ENCODE results near the gene MARCKS. TPM values are rescaled to one million over a fixed set of nuclear protein-coding genes. Genes with fewer than 3 reads are reported as not detected.

The MARCKS gene
- total RNA-seq, 1 experiment from 2014 or later, result 95.9 TPM

DNA sequence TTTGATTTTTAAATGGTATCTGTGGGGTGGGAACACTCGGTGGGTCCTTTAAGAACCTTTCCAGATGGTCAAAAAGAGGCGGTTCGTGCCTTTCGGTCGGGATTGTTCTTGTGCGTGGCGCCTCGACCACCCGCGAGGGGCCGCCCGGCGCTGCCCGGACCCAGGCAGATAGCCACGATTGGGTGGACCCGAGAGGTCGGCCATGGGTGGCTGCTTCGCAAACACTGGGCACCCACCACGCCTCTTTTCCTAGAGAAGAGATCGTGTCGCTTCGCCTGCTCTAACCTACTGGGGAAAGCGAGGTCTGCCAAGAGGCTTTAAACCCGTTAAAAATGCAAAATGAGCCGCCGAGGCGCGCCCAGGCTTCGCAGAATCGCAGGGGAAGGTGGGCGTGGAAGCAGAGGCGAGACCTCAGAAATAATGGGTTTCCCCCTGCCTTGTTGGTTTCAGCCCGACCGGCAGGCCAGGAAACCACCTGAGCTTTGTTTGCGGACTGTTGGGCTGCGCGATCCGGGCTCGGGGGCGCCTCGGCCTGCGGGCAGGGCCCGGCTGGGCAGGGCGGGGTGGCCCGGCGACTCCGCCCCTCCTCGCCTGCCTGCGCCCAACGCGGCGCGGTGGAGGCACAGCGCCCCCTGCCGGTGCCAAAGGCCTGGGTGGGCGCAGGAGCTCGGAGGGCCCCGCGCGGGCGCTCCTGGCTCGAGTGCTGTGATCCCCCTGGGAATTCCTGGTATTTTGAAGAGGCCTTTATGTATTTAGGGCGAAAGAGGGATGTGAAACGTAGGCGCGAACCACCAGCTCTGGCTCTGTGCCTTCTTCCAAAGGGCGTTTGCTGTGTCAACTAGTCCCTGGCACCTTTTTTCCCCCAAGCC lies 1.6 kb downstream of the MARCKS start:
- TSS peak; percentile 89 for BruUV-seq (replicated peaks)

DNA sequence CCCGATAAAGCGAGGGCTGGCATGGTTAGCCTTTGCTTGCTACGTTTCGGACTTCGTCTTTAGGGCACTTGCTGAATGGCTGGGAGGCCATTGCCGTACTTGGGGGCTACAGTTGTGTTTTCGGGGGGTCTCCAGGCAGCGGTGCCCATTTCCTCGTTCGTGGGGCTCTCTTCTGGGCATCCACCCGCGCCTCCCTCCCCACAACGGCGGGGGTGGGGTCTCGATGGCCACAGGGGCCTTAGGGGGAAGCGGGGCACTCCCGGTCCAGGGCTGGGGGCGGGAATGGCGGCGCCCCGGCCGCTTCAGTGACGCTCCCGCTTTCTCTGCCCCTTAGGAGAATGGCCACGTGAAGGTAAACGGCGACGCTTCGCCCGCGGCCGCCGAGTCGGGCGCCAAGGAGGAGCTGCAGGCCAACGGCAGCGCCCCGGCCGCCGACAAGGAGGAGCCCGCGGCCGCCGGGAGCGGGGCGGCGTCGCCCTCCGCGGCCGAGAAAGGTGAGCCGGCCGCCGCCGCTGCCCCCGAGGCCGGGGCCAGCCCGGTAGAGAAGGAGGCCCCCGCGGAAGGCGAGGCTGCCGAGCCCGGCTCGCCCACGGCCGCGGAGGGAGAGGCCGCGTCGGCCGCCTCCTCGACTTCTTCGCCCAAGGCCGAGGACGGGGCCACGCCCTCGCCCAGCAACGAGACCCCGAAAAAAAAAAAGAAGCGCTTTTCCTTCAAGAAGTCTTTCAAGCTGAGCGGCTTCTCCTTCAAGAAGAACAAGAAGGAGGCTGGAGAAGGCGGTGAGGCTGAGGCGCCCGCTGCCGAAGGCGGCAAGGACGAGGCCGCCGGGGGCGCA lies 2.4 kb downstream of the MARCKS start:
- BruUV-seq (replicated peaks), result no TSS peak
- peaks cover 11% of the 10 kb centered on the region for H3K4me1 ChIP-seq (ENCODE audit: insufficient read depth, low read length, poor library complexity, severe bottlenecking)
- H3K4me3 ChIP-seq (ENCODE audit: low read depth, low read length, poor library complexity, severe bottlenecking), result peak overlapping the region; percentile 86
- no peak for TF ChIP-seq EZH2 (IDR thresholded peaks at IDR 0.05; ENCODE audit: borderline replicate concordance, low read depth, low read length, poor library complexity, severe bottlenecking)
- TF ChIP-seq, protein P1, sequence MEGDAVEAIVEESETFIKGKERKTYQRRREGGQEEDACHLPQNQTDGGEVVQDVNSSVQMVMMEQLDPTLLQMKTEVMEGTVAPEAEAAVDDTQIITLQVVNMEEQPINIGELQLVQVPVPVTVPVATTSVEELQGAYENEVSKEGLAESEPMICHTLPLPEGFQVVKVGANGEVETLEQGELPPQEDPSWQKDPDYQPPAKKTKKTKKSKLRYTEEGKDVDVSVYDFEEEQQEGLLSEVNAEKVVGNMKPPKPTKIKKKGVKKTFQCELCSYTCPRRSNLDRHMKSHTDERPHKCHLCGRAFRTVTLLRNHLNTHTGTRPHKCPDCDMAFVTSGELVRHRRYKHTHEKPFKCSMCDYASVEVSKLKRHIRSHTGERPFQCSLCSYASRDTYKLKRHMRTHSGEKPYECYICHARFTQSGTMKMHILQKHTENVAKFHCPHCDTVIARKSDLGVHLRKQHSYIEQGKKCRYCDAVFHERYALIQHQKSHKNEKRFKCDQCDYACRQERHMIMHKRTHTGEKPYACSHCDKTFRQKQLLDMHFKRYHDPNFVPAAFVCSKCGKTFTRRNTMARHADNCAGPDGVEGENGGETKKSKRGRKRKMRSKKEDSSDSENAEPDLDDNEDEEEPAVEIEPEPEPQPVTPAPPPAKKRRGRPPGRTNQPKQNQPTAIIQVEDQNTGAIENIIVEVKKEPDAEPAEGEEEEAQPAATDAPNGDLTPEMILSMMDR (conservative IDR thresholded peaks at IDR 0.05; ENCODE audit: low read depth, low read length), result no peak
- H3K36me3 ChIP-seq (ENCODE audit: insufficient read depth, low read length, poor library complexity, severe bottlenecking), result peaks cover 6% of the 10 kb centered on the region
- no peaks in the 10 kb centered on the region for H3K27me3 ChIP-seq (replicated peaks; ENCODE audit: insufficient read depth, low read depth, low read length, poor library complexity)
- H3K27ac ChIP-seq (ENCODE audit: low read depth, low read length, poor library complexity, severe bottlenecking), result peak overlapping the region; percentile 89
- DNase-seq (ENCODE audit: low spot score), result no peak
- no peaks in the 10 kb centered on the region for H3K9me3 ChIP-seq (ENCODE audit: low read depth, low read length, poor library complexity, severe bottlenecking)
- CTCF ChIA-PET, result interaction anchor here (1.1 to 1.4 kb wide), 2 partner anchors 103 to 553 kb away, joined by 3 to 9 read pairs; no protein-coding TSS in a partner anchor
- intact Hi-C loops (cut with micrococcal nuclease; ENCODE audit: unreplicated experiment), result loop anchor here (2.0 to 10.0 kb wide), 8 partner anchors 165 to 1522 kb away; no protein-coding TSS in a partner anchor
- POLR2A ChIA-PET (ENCODE audit: low non-redundant PET), result interaction anchor here (0.6 kb wide), 1 partner anchor 1264 kb away, joined by 4 read pairs; no protein-coding TSS in a partner anchor

More for the DNA sequence above, 1.6 kb downstream of the MARCKS start:
- POLR2A ChIA-PET (ENCODE audit: low non-redundant PET), result no interaction called here
- TF ChIP-seq, protein P1 (conservative IDR thresholded peaks at IDR 0.05; ENCODE audit: low read depth, low read length), result peak; percentile 78
- TF ChIP-seq EZH2 (IDR thresholded peaks at IDR 0.05; ENCODE audit: borderline replicate concordance, low read depth, low read length, poor library complexity, severe bottlenecking), result no peak
- H3K36me3 ChIP-seq (ENCODE audit: insufficient read depth, low read length, poor library complexity, severe bottlenecking), result peaks cover 6% of the 10 kb centered on the region
- peaks cover 11% of the 10 kb centered on the region for H3K4me1 ChIP-seq (ENCODE audit: insufficient read depth, low read length, poor library complexity, severe bottlenecking)
- no peaks in the 10 kb centered on the region for H3K27me3 ChIP-seq (replicated peaks; ENCODE audit: insufficient read depth, low read depth, low read length, poor library complexity)
- CTCF ChIA-PET, result interaction anchor here (0.6 to 1.4 kb wide), 3 partner anchors 103 to 855 kb away, joined by 3 to 9 read pairs (median 7); no protein-coding TSS in a partner anchor
- peak overlapping the region; percentile 86 for H3K4me3 ChIP-seq (ENCODE audit: low read depth, low read length, poor library complexity, severe bottlenecking)
- peak; percentile 92 for DNase-seq (ENCODE audit: low spot score)
- intact Hi-C loops (cut with micrococcal nuclease; ENCODE audit: unreplicated experiment), result loop anchor here (1.0 to 10.0 kb wide), 9 partner anchors 164 to 1521 kb away; no protein-coding TSS in a partner anchor
- H3K27ac ChIP-seq (ENCODE audit: low read depth, low read length, poor library complexity, severe bottlenecking), result peak overlapping the region; percentile 89
- H3K9me3 ChIP-seq (ENCODE audit: low read depth, low read length, poor library complexity, severe bottlenecking), result no peaks in the 10 kb centered on the region

Data from A673 (cell line).